ENCODE results near the gene KRTAP20-4.

KRTAP20-4 gene

DNA sequence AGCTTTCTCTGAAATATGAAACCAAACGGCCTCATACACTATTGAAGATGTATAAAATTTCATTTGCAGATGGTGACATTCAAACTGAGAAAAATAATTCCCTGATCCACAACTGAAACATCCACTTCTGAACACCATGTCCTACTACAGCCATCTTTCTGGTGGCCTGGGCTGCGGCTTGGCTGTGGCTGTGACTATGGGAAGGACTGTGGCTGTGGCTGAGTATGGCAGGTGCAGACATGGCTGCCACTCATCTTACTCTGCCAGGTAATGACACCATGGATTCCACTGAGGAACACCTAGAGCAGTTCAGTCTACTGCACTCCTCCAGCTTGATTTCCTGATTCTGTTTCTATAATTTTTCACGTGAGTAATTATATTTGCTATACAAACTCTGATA lies at the start of gene KRTAP20-4:
Gene KRTAP20-4 (plus strand): TSS at position 106 of the 400 bp plus-strand sequence.
- DNase-seq = no peak

DNA sequence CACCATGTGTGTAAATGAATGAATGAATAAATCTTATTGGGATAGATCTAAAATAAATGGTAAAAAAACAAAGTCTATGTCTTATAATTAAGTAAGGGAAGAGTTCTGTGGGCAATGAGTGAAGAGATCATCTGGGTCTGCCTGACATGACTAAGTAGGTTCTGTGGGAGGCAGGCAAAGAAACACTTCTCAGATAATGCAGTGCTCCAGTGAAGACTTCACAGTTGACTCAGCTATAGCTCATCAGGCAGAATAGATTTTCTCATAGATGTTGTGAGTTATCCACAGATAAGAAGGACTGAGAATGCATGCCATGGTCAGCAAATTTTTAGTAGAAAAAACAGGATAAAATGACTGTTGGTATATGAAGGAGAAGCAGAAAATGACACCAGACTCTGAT lies 42.7 kb upstream of the KRTAP20-4 start:
- DNase-seq = no peak

DNA sequence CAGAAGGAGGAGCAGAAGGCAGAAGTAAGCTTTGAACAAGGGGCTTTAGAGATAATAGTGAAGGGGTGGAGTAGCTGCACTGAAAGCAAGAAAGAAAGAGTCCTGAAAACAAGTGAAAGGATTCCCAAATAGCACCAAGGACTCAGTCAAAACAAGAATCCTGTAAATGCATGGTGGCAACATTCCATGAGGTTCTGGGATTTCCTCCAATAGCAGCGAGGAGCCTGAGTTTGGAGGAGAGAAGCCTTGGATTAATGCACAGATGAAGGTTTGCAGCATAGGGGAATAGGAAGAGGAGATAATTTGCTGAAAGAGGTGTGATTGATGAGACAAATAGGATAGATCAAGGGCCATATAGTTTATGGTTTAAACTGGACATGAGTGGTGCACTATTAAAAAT lies 41.1 kb upstream of the KRTAP20-4 start:
- no peak for DNase-seq

DNA sequence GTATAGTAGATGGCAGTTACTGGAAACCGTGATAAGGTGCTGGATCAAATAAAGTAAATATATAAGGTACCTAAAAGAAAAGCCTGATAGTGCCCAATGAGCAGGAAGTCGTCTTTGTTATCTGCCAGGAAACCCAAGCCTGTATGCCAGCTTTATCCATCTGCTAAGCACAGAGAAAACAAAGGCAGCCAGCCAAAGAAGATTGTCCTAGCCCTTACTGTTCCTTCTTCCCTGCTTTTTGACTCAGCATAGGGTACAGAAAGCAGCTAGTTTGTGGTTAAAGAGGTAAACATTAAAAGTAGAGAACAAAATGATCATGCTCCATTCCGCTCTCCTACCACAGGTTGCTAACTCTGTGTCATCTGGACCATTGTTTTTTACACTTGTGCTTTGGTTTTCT lies 40.3 kb upstream of the KRTAP20-4 start:
- DNase-seq = no peak

DNA sequence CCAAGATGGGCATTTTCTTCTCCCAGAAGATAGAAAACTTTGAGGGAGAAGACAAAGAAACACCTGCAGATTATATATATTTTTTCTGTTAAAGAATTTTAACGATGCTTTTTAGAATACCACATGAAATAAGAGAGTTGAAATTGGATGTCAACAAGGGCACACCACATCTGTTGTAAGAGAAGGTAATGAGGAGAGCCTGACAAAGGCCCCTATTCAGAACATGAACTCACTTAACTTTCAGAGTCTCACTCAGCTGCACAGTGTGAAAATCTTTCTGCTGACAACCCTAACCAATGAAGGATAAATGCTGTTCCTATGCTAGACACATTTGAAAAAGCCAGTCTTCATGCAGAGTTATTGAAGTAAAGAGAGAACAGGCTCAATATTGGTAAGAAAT lies 37.6 kb upstream of the KRTAP20-4 start:
- no peak for DNase-seq

DNA sequence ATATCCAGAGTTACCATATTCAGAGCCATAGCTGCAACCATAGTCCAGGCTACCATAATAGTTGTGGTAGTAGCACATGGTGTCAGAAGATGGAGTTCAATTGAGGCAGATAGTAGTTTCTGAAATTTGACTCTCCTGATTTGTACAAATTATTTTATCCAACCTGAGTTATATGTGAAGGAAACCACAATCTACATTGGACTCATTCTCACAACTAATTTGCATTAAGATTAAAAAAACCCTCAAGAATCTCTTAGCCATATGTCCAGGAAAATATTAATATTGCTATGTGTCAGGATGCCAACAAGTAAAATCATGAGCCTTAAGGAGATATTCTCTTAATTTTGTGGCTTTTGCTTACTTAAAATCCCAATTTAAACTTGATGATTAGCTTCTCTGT lies 30.1 kb upstream of the KRTAP20-4 start, which contains the start of gene KRTAP22-2:
Gene KRTAP22-2 (minus strand): TSS at position 101 of the 400 bp plus-strand sequence.
- no peak for DNase-seq

DNA sequence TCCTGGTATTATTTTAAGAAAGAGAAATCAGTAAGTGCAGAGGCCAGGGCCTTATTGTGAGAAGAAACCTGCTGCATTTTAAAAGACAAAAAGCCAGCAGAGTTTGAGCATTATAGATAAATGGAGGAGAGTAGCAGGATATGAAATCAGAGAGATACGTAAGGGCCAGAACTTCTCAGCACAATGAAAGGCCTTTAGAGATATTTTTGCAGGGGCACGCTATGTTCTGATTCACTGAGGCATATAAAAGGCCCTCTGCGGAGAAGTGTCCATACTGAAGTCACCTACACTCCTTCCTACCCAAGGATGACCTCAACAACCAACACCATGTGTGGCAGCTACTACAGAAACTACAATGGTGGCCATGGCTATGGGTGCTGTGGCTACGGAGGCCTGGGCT lies 28.3 kb upstream of the KRTAP20-4 start, which contains the start of gene KRTAP6-3:
Gene KRTAP6-3 (plus strand): TSS at position 301 of the 400 bp plus-strand sequence. CDS start 6 bp downstream, at position 307.
- no peak for DNase-seq

DNA sequence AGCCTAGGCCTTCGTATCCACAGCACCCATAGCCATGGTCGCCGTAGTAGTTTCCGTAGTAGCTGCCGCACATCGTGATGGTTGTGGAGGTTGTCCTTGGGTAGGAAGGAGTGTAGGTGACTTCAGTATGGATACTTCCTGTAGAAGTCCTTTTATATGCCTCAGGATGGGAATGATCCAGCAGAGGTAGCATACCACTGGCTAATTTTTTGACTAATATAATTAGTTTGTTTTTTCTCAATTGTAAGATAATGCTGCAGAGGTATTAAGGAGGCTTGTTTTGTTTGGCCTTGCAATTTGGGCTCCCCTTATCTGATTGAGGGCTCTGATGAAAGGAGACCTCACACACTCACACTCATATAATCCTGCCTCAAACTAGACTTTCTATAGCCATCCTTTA lies 21.6 kb upstream of the KRTAP20-4 start, which contains the start of gene KRTAP6-2:
Gene KRTAP6-2 (minus strand): TSS at position 101 of the 400 bp plus-strand sequence. CDS start 28 bp downstream, at position 73.
- DNase-seq = no peak

DNA sequence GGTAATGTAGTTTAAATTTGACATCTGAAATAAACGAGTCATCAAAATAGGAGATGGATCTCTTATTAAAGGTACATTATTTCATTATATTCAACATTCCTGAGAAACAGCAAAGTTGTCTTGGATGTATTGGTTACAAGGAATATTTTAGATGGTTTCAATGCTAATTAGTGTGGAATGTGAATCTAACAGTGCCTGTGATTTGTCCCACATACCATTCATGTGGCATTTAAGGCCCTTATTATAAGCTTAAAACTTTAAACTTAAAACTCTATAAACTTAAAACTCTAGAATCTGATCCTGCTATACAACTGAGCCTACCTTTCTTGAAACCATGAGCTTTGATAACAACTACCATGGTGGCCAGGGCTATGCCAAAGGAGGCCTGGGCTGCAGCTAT lies 19.6 kb upstream of the KRTAP20-4 start, which contains the start of gene KRTAP22-1:
Gene KRTAP22-1 (plus strand): TSS at position 301 of the 400 bp plus-strand sequence.
- no peak for DNase-seq

DNA sequence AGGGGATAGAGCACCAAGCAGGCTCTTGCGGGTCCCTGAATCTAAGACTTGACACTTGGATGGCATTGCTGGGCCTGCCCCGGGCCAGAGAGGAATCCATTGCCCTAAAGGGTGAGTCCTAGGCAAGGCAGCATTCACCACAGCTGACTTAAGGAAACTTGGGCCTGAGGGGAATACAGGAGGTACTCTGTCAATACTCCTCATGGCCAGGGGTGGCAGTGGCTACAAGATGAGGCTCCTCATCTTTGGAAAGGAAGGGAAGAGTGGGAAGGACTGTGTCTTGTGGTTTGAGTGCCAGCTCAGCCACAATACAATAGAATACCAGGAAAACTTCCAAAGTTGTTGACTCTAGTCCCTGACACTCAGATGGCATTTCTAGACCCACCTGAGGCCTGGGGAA lies 14.5 kb upstream of the KRTAP20-4 start:
- DNase-seq = no peak

DNA sequence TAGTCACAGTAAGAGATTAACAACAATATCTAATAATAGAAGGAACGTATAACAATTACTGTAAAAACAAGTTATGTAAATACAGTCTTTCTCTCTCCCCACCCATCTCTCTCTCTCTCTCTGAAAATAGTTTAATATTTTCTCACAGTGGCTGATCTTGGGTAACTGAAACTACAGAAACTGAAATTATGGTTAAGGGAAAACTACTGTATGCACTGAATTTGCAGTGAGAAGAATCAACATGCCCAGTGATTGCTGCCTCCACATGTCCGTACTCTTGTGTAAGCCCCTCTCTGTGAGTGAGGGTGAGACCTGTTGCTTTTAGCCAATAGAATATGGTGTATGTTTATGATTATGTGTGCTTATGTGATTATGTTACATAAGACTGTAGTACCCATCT lies 8.3 kb upstream of the KRTAP20-4 start:
- no peak for DNase-seq

DNA sequence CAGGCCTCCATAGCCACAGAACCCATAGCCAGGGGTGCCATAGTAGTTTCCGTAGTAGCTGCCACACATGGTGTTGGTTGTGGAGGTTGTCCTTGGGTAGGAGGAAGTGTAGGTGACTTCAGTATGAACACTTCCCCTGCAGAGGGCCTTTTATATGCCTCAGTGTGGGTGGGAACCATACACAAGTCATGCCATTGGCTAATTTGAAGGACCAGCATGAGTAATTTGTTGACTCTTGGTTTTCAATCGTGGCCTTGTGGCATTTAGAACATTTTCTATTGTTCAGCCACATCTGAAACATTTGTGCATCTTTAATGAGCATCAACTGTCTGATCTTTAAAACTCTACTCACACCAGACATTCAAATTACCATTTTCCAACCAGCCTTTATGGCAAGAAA lies 6.6 kb upstream of the KRTAP20-4 start, which contains the start of gene KRTAP6-1:
Gene KRTAP6-1 (minus strand): TSS at position 95 of the 400 bp plus-strand sequence. CDS start 26 bp downstream, at position 69.
- no peak for DNase-seq

DNA sequence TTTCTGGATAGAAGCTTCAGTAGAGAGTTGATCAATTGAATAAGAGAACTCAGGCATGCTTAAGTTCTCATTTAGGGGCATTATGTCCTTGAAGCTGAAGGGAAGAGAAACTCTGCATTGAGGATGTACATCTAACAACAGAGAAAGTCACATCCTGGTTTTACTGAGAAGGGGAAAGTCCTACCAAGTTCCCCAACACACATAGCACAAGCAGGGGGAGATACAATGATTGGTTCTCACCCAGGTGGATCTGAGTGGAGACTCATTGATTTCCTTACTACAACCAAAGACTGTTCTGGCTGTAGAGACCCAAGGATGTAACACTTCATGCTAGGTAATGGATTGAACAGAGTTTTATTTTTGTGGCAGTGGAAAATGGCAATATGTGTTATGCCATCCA lies 5.2 kb upstream of the KRTAP20-4 start:
- DNase-seq = no peak

DNA sequence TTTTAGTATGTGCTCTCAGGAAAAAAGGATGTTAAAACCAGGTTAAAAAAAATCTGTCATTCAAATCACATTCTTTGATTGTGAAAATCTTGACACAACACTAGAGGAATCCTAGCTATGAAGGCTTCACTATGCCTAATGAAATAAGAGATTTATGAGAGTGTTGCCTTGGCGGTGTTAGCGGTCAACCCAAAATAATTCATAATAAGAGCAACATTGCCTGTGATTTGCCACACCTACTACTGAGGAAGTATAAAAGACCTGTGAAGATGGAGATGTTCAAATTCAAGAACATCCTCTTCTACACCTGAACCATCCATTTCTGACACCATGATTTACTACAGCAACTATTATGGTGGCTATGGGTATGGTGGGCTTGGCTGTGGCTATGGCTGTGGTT lies 4.3 kb upstream of the KRTAP20-4 start, which contains the start of gene KRTAP20-1:
Gene KRTAP20-1 (plus strand): TSS at position 301 of the 400 bp plus-strand sequence. CDS start 30 bp downstream, at position 331.
- no peak for DNase-seq

DNA sequence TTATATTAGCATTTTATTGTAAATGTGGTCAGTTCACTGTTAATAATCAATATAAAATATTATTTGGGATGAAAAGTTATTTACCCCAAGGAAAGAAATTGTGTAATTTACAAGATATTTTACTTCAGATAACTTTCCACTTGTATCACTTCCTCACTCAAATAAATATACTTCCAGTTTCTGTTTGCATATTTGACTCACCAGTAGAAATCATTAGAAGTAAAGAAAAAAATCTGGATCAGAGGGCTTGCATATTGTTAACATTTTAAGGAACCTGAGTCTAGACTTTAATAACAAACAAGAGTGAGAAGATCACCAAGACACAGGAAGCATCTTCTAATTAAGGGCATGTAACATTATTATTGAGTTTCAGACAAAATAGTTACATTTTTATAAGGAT lies 347 bp upstream of the KRTAP20-4 start:
- no peak for DNase-seq

DNA sequence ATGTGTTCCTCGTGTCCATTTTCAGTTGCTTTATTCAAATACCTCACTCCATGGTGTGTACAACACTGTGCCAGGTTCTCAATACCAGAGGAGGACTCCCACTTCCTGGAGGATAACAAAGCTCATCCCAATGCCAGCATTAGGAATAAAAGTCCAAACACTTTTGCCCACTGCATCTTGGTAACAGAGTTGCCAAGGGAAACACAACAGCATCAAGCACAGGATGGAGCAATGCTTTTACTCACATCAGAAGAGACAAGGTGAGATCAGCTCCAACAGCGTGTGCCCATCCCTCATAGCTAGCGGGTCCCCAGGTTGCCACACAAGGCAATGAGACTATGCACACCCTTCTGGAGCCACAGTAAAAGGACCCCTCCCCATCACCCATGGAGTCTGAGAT lies 2.9 kb downstream of the KRTAP20-4 start:
- no peak for DNase-seq

DNA sequence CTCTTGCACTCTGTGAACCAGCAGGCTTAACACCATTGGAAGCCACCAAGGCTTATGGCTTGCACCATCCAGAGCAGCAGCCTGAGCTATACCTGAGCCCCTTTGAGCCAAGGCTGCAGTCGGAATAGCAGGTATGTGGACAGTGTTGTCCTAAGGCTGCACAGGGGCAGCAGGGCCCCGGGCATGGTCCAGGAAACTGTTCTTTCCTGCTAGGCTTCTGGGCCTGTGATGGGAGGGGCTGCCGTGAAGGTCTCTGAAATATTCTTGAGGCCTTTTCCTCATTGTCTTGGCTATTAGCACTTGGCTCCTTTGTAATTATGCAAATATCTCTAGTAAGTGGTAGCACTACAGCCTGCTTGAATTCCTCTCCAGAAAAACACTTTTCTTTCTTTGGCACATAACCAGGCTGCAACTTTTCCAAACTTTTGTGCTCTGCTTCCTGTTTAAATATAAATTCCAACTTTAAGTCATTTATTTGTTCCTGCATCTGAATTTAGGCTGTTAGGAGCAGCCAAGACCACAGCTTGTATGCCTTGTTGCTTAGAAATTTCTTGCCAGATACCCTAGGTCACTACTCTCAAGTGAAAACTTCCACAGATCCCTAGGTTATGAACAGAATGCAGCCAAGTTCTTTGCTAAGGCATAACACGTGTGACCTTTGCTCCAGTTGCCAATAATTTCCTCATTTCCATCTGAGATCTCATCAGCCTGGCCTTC lies 5.2 kb downstream of the KRTAP20-4 start:
- no peak for DNase-seq

DNA sequence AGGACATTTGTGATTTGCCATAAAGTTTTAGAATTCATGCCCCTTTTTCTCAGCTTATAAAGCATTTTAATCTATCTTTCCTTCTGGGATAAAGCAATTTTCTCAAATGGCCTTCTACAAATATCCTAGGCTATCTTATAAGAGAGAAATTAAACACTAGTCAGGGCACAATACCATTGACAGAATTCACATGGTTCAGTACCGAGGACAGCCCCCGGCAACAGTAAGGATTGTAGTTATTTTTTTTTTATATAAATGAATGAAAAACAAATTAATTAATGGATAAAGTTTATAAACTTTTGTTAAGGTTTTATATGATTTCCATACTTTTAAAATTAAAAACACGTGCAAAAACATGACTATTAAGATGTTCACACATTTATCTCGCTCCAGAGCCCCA lies 7.7 kb downstream of the KRTAP20-4 start:
- no peak for DNase-seq

DNA sequence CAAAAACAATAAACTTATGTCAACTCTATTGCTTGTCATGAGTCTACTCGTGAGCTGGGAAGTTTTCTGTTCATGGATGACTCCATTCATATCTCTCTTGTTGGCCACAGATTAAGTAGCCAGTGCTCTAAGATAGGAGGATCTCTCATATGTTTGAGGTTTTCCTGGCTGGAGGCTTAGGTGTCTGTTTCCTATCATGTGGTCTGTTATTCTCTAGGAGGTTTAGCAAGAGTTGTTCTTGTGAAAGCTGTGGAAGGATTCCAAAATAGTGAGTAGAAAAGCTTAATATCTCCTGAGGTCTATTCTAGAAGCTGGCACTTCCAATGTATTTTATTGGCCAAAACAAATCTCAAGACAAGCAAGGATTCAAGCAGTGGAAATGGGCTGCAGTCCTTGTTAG lies 8.8 kb downstream of the KRTAP20-4 start:
- no peak for DNase-seq

DNA sequence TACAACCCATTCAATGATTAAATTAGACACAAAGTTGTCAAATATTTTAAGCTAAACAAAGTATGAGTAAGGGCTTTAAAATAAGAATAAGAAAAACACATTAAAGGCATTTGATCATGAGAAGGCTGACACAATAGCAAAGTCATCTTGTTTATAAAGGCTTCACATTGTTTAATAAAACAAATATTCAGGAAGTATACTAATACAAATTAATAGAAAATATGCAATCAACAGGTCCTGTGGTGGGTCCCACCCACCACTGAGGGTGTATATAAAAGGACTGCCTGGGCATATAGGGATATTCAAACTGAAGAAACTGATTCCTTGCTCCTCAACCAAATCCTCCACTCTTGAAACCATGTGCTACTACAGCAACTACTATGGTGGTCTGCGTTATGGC lies 14.5 kb downstream of the KRTAP20-4 start, which contains the start of gene KRTAP20-2:
Gene KRTAP20-2 (plus strand): TSS at position 301 of the 400 bp plus-strand sequence. CDS start 58 bp downstream, at position 359.
- DNase-seq = no peak

DNA sequence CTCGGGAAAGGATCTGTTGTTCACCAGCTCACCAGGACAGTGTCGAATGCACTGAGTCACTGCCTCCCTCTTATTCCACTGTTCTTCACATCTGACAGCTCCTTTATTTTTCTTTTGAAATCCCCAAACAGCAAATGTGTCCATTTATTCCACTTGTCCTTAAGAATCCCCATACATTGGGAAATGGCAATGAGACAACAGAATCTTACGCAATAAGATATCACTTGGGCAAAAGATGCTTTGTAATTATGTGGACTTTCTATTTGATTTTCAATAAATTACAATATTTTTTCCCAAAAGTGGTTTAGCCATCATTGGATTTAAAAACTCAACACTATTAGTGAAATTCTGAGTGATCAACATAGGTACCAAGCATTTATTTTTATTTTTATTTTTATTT lies 18.3 kb downstream of the KRTAP20-4 start:
- DNase-seq = no peak

DNA sequence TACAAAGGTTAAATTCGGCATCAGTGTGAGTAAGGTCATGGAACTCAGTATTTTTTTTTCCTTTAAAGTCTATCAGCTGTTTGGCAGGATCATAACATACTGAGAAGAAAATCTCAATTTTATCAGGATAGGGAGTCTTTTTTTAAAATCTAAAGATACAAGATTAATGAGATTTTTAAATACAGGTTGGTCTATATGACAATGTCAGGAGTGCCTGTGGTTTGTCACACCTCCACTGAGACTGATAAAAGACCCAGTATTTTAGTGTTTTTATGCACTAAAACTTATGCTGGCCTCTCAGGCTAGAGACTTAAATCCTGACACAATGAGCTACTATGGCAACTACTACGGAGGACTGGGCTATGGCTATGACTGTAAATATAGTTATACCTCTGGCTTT lies 22.1 kb downstream of the KRTAP20-4 start, which contains the start of gene KRTAP20-3:
Gene KRTAP20-3 (plus strand): TSS at position 301 of the 400 bp plus-strand sequence.
- DNase-seq = no peak

DNA sequence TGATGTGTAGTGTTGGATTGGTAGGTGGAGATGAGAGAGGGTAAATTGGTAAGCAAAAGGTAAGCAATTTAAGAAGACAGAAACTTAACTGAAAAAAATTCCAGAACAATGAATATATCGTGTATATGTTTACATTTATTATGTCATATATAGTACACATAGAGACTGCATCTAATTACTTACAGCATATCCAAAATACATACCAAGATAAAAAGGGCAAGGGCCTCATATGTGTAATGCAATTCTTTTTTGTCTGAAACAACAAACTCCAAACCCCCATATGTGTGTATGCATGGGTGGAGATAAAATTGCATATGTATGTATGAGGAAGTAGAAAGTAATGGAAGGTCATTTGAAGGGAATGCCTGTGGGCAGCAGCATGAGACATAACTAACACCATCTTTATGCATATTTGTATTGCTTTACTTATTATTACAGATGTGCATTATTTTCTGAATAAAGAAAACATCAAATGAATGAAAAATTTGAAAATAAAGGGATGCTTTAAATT lies 26.5 kb downstream of the KRTAP20-4 start:
- no peak for DNase-seq

DNA sequence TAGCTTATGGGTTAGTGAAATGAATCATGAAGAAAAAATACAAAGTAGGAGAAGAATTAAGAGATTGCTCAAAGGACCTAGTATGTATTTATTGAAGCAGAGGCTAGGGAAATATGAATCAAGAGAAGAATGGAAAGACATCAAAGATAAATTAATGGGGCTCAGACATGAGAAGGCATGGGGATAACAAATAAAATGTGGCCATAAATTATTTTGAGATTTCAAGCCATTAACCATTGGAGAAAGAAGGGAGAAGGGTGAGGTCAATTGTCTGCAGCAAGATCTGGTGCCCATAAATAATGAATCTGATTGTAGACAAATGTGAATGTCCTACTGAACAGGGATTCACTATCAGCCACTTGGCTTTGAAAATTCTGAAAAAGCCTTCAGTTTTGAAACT lies 32.5 kb downstream of the KRTAP20-4 start:
- no peak for DNase-seq
